Omental fat pad (tissue), 4 donors: ENCODE results near the gene LRGUK. TPM values are rescaled to one million over a fixed set of nuclear protein-coding genes. Genes with fewer than 3 reads are reported as not detected.

ENCODE experiments used
- ATAC-seq: fragments of 150-250 bp; one replicate; pipeline ENCODE4 v1.9.1; 2016; ENCODE audit warnings: mild to moderate bottlenecking, moderate library complexity; ENCODE audit not compliant: low FRiP score
- DNase-seq: peaks from one replicate; pipeline ENCODE4 v3.0.0-alpha.2; 2019; ENCODE audit warnings: low spot score
- total RNA-seq, 4 donors: library from RNA; depleted of rRNA; stranded (reverse); fragments of >200 nt; gene quantifications; one replicate each; pipeline ENCODE4 v1.1.0, GENCODE V29; 2016
- TF ChIP-seq, protein P1 (sequence below), 3 donors: fragments of 450-650 bp; IDR thresholded peaks; one replicate each; pipeline ENCODE4 v1.5.1; 2016 to 2017; ENCODE audit warnings: antibody characterized with exemption in 3 of 3, mild to moderate bottlenecking in 3 of 3, moderate library complexity in 2 of 3

LRGUK gene
- total RNA-seq, 4 donors from 2014 or later: 0.16 to 1.2 (median 0.51) TPM

DNA sequence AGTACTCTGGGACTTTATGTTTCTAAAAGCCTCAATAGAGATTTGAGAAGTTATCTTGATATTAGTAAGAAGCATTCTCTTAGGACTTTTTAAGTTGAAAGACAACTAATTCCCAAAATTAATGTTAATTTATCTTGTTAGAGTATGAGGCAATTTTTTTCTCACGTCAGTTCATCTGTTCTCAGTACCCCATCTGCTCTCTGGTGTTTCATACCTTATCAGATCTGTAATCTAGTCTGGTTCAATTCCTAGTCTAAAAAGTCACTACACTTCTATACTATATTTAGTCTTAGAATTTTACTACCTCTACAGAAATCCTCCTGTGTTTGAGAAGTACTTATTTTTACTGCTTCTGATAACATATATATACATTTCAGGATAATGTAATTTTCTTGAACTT is 66.1 kb downstream of the LRGUK start:
- DNase-seq (no peak), ATAC-seq (no peak)
- TF ChIP-seq, protein P1, sequence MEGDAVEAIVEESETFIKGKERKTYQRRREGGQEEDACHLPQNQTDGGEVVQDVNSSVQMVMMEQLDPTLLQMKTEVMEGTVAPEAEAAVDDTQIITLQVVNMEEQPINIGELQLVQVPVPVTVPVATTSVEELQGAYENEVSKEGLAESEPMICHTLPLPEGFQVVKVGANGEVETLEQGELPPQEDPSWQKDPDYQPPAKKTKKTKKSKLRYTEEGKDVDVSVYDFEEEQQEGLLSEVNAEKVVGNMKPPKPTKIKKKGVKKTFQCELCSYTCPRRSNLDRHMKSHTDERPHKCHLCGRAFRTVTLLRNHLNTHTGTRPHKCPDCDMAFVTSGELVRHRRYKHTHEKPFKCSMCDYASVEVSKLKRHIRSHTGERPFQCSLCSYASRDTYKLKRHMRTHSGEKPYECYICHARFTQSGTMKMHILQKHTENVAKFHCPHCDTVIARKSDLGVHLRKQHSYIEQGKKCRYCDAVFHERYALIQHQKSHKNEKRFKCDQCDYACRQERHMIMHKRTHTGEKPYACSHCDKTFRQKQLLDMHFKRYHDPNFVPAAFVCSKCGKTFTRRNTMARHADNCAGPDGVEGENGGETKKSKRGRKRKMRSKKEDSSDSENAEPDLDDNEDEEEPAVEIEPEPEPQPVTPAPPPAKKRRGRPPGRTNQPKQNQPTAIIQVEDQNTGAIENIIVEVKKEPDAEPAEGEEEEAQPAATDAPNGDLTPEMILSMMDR (IDR thresholded peaks at IDR 0.05): no peak

DNA sequence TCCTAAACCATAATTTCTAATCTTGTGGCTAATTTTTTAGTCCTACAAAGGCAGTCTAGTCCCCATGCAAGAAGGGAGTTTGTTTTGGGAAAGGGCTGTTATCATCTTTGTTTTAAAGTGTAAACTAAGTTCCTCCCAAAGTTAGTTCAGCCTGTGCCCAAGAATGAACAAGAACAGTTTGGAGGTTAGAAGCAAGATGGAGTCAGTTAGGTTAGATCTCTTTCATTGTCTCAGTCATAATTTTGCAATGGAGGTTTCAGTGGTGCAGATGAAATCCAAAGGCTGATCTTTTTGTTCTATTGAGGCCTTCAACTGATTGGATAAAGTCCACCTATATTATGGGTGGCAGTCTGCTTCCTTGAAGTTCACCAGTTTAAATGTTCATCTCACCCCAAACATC is 68.1 kb downstream of the LRGUK start:
- DNase-seq: no peak
- TF ChIP-seq, protein P1 (IDR thresholded peaks at IDR 0.05): no peak
- ATAC-seq: no peak

DNA sequence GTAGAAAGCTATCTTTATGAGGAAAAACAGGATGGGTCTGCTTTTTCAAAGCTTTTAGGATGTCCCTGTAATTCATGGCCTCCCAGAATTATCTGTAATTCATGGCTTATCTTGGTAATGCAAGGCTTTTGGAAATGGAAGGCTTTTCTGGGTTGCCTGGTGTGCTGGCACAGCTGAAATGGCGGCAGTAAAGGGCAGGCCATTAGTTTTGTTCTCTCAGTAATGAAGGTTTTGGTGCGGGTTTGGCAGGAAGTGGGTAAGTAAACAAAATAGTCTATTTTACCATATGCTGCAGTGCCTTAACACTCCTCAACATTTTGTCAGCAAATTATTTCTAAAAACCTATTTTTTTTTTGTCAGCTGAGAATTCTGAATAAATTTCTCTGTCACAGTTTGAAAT is 69.3 kb downstream of the LRGUK start:
- ATAC-seq (no peak), DNase-seq (no peak)
- TF ChIP-seq, protein P1 (IDR thresholded peaks at IDR 0.05): no peak

DNA sequence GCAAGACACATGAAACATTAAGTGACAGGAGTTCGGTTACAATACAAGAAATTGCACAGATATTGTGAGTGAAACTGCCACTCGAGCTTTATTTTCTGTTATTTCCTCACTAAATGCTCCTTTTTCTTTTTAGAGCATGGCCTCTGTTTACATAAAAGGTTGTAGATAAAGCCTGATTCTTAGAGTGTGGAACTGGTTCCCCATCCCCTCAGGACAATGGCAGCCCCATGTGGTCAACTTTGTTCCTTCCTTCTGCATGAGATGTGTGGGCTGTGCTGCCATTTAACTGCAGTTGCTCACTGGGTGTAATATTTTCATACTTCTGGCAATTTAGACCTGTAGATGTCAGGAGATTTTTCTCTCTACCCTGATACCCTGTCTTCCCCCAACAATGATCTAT is 70.2 kb downstream of the LRGUK start:
- no peak for ATAC-seq
- TF ChIP-seq, protein P1 (IDR thresholded peaks at IDR 0.05): no peak
- no peak for DNase-seq

GRCh38 chr7:134200970-134201369 is 73.8 kb downstream of the LRGUK start:
- ATAC-seq (no peak), DNase-seq (no peak)
- TF ChIP-seq, protein P1 (IDR thresholded peaks at IDR 0.05): no peak

DNA sequence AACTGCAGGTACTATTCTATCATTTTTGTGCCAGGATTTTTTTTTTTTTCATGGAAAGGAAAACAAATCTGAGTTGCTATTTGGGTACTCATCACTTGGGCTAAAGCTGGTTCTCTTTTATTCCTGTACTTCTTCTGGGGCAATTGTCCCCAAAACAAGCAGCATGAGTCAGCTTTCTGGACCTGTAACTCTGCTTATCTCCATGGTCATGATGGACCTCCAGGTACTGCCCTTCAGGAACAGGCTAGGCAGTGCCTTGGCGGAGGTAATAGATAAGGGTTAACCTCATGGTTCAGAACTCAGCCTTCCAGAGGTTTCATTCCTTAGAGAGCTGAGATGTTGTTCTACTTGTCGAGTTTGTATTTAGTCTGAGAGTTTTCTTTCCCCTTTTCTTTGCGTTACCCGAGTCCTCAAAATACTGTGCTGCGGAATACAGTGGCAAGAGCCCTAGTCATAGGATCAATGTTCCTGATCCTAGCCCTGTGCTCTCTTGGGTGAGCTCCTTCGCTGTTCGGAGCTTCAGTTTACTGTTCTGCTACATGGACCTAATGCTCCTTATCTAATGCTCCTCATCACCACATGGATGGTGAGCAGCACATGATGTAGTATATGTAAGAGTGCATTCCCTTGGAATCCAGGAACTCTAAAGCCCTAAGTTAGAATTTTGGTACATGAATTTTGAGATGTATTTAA is 74.6 kb downstream of the LRGUK start:
- TF ChIP-seq, protein P1 (IDR thresholded peaks at IDR 0.05): no peak
- DNase-seq (no peak), ATAC-seq (no peak)

DNA sequence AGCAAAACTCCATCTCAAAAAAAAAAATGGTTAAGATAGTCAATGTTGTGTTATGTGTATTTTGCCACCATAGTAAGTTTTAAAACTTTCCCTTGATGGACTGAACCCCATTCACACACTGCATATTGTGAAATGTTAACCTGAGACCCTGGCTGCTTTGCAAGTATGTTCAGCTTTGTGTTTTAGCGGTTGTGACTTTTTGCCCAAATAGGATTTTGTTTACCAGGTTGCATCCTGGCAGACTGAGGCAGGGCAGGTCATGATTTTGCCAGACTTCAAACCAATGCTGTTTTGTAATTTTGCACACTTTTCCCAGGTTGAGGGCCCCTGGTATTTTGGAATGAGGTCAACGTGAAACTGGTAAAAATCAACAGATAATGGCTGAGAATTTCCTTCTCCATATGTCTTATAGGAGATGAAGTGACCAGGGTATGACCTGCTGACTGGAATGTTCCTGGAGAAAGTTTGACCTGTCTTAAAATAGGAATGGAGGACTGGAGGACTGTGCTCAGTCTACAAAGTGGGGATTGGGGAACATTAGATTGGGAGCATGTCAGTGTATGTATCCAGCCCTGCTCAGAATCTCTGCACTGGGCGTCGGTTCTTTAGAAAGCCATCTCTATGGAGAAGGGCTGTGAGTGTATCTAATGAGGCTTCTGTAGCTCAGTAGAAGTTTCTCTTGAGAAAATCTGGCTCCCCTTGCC is 76.2 kb downstream of the LRGUK start:
- ATAC-seq: no peak
- no peak for DNase-seq
- TF ChIP-seq, protein P1 (IDR thresholded peaks at IDR 0.05): no peak
